ENCODE measurements around the gene ACADM. TPM values are rescaled to one million over a fixed set of nuclear protein-coding genes. Genes with fewer than 3 reads are reported as not detected.
"Not testable (repeated sequence)": the region's sequence is repeated elsewhere in the genome, so short reads cannot be mapped to it uniquely, and the experiment has no call there.

The ACADM gene
- polyA plus RNA-seq (2014; cell fraction: cytosol; rRNA removed), result 74.3 and 77.8 TPM in 2 replicates
- polyA plus RNA-seq (2014; cell fraction: nucleus; rRNA removed), result 62.9 and 66.0 TPM in 2 replicates

GRCh38 chr1:75724472-75725022 lies at the start of gene ACADM:
ACADM (plus strand) TSS chr1:75724709; CDS start chr1:75724788, 79 bp downstream.
- peak; percentile 89 for DNase-seq (ENCODE audit: low spot score)

DNA sequence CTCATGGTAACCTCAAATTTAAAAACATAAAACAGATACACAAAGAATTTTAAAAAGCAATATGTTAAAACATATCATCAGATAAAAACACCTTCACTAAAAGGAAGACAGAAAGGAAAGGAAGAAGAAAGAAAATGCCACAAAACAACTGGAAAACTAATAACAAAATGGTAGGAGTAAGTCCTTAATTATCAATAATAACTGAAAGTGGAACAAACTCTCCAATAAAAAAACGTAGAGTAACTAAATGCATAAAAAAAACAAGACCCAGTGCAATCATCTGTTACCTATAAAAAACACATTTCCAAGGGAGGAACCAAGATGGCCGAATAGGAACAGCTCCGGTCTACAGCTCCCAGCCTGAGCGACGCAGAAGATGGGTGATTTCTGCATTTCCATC lies 47.1 kb upstream of the ACADM start:
- no peak for DNase-seq (ENCODE audit: low spot score)

- not testable (repeated sequence) for DNase-seq (ENCODE audit: low spot score)
Measured at GRCh38 chr1:75677964-75678363, 46.5 kb upstream of the ACADM start.

- no peak for DNase-seq (ENCODE audit: low spot score)
Measured at GRCh38 chr1:75690547-75690946, 34.0 kb upstream of the ACADM start.

- no peak for DNase-seq (ENCODE audit: low spot score)
Measured at GRCh38 chr1:75693551-75693950, 31.0 kb upstream of the ACADM start.

GRCh38 chr1:75696000-75696399 lies 28.5 kb upstream of the ACADM start:
- DNase-seq (ENCODE audit: low spot score), result no peak

- no peak for DNase-seq (ENCODE audit: low spot score)
Measured at GRCh38 chr1:75707191-75707590, 17.3 kb upstream of the ACADM start.

- no peak for DNase-seq (ENCODE audit: low spot score)
Measured at GRCh38 chr1:75708910-75709309, 15.6 kb upstream of the ACADM start.

DNA sequence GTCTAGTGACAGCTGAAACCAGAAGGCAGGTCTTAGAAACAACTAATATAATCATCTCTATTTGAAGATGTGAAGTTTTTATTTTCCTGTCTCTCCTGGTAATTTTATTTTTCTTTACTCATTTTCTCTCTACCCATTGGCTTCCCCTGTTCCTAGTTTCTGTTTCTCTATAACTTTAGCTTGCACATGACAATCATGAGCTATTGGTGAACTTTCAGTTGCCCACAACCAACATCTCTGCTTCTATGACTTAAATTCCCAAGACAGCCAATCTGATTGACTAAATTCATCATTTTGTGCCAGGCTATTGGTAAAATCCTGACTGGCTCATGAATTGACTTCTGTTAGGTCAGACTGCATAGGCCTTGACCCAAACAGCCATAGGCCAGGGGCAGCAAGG lies 13.7 kb upstream of the ACADM start:
- DNase-seq (ENCODE audit: low spot score), result no peak

DNA sequence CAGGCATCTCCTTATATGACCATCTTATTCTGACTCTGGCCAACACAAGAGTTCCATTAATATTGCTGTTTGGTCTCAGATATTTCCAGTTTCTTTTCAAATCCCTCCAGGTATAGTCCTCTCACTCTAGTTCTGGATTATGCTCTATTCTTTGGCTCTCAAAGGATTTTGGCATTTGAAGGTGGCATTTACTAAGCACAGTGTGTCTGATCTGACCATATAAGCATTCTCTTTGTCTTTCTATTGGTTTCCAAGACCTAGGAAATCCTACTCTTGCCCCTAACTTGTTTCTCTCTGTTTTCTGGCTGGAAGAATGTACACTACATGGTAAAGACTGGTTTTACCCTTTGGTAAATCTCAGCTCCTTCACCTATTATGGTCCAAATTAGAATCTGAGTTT lies 12.7 kb upstream of the ACADM start:
- no peak for DNase-seq (ENCODE audit: low spot score)

- DNase-seq (ENCODE audit: low spot score), result no peak
Measured at GRCh38 chr1:75712306-75712705, 12.2 kb upstream of the ACADM start.

- DNase-seq (ENCODE audit: low spot score), result no peak
Measured at GRCh38 chr1:75719810-75720209, 4.7 kb upstream of the ACADM start.

DNA sequence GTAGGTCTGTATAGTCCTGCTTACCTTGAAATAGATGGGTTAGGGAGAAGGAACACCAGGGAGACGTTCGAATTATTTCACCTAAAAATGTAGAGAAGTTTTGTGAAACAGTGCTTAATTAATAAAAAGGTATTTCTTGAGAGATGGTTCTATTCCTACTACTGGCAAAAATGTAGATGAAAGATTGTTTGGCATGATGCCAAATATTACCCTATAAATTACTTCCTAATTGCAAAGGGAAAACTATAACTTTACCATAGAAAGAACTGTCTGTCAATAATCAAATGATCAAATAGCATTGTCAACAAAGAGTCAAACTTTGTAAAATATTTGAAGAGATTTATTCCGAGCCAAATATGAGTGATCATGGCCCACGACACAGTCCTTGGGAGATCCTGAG lies 4.2 kb upstream of the ACADM start:
- DNase-seq (ENCODE audit: low spot score), result no peak

DNA sequence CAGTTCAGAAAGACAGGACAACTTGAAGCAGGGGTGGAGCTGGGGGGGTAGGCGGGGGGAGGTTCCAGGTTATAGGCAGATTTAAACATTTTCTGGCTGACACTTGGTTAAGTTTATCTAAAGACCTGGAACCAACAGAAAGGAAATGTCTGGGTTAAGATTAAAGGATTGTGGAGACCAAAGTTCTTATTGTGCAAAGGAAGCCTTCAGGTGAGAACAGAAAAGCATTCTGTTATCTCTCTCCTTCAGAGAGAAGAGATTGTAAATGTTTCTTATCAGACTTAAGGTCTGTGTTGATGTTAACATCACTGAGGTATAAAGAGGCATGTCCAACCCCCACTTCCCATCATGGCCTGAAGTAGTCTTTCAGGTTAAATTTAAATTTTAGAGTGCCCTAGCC lies 3.7 kb upstream of the ACADM start:
- no peak for DNase-seq (ENCODE audit: low spot score)

DNA sequence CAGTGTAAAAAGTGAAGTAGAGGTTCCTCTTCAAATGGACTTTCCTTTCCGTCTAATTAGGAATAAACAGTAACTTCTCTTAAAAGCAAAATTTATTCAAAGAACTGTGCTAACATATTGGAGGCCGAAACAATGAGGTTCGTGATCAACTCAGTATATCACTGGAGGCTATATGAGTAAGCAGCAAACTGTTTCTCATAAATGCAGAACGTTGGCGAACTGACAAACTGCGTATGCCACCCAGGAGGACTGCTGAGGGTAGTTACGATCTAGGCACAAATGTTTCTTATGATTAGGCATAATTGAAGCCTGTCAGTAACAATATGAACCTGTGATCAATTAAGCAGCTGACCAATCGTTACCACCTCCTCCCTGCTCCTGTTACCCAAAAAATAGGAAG lies 2.3 kb upstream of the ACADM start:
- DNase-seq (ENCODE audit: low spot score), result not testable (repeated sequence)

- no peak for DNase-seq (ENCODE audit: low spot score)
Measured at GRCh38 chr1:75722966-75723365, 1.5 kb upstream of the ACADM start.

GRCh38 chr1:75723989-75724471 lies 479 bp upstream of the ACADM start:
- DNase-seq (ENCODE audit: low spot score), result peak; percentile 79

- no peak for DNase-seq (ENCODE audit: low spot score)
Measured at GRCh38 chr1:75725266-75725665, 757 bp downstream of the ACADM start.

DNA sequence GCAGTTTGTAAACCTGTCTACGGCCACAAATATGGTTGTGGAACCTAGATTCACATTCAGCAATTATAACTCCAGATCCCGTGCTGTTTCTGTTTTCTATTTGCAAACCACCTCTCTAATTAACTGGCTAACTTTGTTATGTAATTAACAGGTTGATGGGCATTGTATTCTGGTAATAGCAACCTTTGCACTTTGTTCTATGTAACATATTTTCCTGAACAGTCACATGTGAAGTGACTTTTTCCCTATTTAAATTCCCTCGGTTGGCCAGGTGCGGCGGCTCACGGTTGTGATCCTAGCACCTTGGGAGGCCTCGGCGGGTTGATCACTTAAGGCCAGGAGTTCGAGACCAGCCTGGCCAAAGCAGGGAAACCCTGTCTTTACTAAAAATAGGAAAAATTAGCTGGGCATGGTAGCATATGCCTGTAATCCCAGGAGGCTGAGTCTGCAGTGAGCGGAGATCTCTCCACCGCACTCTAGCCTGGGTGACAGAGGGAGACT lies 1.4 kb downstream of the ACADM start:
- DNase-seq (ENCODE audit: low spot score), result no peak

- no peak for DNase-seq (ENCODE audit: low spot score)
Measured at GRCh38 chr1:75727571-75727970, 3.1 kb downstream of the ACADM start.

DNA sequence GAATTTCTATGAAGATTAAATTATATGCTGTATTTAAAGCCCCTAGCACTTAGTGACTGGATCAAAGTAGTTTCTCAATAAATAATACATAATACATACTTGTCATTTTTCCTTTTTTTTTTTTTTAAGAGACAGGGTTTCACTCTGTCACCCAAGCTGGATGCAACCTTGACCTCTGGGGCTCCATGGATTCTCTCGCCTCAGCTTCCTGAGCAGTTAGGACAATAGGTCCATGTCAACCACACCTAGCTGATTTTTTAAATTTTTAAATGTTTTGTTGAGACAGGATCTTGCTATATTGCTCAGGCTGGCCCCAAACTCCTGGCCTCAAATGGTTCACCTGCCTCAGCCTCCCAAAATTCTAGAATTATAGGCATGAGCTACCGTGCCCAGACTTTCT lies 5.9 kb downstream of the ACADM start:
- no peak for DNase-seq (ENCODE audit: low spot score)

DNA sequence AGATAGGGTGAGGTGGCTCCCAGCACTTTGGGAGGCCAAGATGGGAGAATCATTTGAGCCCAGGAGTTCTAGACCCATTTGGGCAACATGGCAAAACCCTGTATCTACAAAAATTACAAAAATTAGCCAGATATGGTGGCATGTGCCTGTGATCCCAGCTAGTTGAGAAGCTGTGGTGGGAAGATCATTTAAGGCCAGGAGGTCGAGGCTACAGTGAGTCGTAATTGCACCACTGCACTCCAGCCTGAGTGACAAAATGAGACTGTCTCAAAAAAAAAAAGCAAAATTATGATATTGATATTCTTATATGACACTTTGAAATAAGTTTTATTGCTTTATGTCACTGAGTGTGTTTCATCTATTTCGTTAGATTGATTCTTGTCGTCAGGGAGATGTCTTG lies 7.4 kb downstream of the ACADM start:
- no peak for DNase-seq (ENCODE audit: low spot score)

GRCh38 chr1:75732703-75733102 lies 8.2 kb downstream of the ACADM start:
- no peak for DNase-seq (ENCODE audit: low spot score)

DNA sequence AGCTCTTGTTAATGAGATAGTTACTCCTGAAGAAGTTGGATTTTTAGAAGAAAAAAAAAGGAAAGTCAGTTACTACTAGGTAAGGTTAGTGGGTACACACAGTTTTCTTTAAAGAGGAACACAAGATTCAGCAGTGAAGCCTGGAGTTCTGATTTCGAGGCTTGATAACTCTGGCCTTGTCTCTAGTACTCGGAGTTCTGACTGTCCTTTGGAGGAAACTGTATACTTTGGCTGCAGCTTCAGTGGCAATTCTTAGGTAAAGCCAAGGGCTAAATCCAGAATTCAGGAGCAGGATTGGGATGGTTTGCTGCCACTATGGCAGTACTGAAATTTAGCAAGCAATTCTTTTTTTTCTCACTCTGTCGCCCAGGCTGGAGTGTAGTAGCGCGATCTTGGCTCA lies 9.2 kb downstream of the ACADM start:
- DNase-seq (ENCODE audit: low spot score), result no peak
